ENCODE data around the gene CFAP58.

CFAP58 gene

DNA sequence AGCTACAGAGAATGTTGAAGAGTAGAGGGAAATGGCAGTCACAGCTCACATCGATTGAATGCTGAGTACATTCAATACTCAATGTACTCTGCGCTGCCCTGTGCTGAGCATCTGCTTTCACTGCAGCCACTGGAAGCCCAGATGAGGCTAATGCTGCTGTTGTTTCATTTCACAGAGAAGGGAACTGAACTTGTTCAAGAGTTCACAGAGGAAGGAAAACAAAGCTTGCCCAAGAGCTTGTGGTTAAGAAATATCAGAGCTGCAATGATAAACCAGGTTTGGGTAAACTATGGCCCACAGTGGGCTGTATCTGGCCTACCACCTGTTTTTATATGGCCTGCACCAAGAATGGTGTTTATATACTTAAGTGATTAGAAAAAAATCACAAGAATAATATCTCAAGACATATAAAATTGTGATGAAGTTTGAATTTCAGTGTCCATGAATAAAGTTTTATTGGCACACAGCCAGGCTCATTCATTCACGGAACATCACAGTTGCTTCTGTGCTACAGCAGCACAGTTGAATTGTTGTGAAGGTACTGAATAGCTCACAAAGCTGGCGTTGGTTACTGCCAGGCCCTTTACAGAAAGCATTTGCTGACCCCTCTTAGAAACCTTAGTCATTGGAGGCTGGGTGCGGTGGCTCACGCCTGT is 64.1 kb downstream of the CFAP58 start:
- DNase-seq (ENCODE audit: low read depth) = peak; percentile 11
- no peak overlapping the region for H3K4me3 ChIP-seq (ENCODE audit: low read length)
- TF ChIP-seq, protein P1, sequence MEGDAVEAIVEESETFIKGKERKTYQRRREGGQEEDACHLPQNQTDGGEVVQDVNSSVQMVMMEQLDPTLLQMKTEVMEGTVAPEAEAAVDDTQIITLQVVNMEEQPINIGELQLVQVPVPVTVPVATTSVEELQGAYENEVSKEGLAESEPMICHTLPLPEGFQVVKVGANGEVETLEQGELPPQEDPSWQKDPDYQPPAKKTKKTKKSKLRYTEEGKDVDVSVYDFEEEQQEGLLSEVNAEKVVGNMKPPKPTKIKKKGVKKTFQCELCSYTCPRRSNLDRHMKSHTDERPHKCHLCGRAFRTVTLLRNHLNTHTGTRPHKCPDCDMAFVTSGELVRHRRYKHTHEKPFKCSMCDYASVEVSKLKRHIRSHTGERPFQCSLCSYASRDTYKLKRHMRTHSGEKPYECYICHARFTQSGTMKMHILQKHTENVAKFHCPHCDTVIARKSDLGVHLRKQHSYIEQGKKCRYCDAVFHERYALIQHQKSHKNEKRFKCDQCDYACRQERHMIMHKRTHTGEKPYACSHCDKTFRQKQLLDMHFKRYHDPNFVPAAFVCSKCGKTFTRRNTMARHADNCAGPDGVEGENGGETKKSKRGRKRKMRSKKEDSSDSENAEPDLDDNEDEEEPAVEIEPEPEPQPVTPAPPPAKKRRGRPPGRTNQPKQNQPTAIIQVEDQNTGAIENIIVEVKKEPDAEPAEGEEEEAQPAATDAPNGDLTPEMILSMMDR (conservative IDR thresholded peaks at IDR 0.05; ENCODE audit: low read length) = no peak

DNA sequence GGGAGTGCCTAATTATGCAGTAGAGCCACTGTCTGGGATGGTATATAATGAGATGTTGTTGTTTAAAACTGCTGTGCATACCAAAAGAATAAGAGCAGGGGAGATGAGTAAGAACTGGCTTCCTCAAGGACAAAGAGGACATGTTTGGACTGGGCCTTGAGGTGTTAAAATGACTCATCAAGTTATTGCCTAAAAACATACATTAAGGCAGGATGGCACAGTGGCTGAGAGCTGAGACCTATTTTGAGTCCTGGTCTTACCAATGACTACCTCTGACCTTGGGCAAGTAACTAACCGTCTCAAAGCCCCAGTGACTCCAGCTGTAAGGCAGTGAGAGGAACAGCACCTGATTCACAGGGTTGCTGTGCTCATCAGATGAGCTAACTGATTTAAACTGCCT is 71.1 kb downstream of the CFAP58 start:
- TF ChIP-seq, protein P1 (conservative IDR thresholded peaks at IDR 0.05; ENCODE audit: low read length) = no peak
- H3K4me3 ChIP-seq (ENCODE audit: low read length) = no peak overlapping the region
- peak; percentile 6 for DNase-seq (ENCODE audit: low read depth)

DNA sequence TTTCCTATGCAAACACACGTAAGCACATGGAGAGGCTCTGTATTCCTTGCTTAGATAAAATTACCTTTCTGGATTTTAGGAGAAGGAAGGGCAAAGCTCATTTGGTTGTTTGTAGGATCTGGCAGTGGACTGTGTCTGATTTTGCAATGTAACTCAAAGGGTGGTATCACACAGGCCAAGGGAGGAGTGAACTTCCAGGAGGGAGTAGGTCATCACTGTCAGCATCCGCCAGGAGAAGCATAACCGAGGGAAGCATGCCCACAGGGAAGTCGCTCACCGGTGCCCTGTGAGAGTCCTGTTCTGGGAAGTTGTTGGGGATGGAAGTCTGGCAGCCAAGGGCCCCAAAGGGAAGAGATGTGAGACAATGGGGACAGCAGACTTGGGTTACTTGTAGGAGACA is 74.4 kb downstream of the CFAP58 start:
- TF ChIP-seq, protein P1 (conservative IDR thresholded peaks at IDR 0.05; ENCODE audit: low read length) = no peak
- DNase-seq (ENCODE audit: low read depth) = no peak
- H3K4me3 ChIP-seq (ENCODE audit: low read length) = no peak overlapping the region

DNA sequence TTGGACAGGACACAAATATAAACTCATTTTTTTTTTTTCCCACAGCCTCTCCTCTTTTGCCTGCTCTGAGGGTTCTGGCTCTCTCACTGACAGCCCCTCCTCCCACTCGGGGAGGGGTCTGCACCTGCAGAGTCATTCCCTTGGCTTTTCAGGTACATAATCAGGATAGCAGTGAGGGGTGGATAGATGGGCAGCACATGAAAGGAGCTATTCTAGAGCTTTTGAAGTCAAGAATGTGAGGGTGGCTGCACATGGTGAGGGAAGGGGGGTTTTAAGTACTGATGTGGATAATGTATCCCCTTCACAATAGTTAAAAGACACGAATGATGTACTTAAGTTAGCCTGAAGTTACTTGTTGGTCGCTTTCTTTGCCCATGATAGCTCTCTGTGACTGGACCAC is 76.2 kb downstream of the CFAP58 start:
- no peak overlapping the region for H3K4me3 ChIP-seq (ENCODE audit: low read length)
- no peak for DNase-seq (ENCODE audit: low read depth)
- TF ChIP-seq, protein P1 (conservative IDR thresholded peaks at IDR 0.05; ENCODE audit: low read length) = no peak

DNA sequence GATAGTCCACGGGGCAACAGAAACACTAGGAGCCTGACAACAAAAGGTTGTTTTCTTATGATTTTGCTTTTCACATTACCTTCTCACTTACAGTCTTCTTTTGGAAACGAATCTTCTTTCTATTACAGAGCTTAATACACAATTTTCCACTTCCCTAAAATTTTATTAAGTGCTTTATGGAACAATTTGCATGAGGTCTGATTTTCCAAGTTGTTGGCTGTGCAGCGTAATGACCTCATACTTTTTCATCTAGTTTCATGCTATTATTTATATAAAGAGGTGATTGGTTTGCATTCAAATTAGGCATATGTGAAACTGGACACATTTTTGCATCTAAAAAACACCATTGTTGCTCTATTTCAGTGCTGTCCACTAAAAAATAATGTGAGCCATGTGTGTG is 76.7 kb downstream of the CFAP58 start:
- no peak for DNase-seq (ENCODE audit: low read depth)
- H3K4me3 ChIP-seq (ENCODE audit: low read length) = no peak overlapping the region
- TF ChIP-seq, protein P1 (conservative IDR thresholded peaks at IDR 0.05; ENCODE audit: low read length) = no peak

DNA sequence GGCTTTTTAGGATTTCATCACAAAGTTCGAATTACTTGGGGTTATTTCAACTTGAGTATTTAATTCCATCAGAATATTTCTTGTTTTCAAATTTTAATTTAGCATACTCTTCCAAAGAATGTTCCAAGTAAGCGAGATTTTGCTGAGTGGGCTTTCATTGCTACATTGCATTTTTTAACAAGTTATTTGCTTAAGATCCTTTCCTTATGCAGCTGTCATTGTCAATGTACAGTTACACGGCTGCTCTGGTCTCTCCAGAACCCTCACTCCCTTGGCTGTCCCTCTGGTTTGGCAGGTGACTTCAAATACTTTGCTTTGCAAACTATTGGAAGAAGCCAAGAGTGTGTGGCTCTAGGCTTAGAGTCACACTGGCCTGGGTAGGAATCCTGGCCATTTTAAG is 80.0 kb downstream of the CFAP58 start:
- H3K4me3 ChIP-seq (ENCODE audit: low read length) = no peak overlapping the region
- TF ChIP-seq, protein P1 (conservative IDR thresholded peaks at IDR 0.05; ENCODE audit: low read length) = no peak
- no peak for DNase-seq (ENCODE audit: low read depth)

DNA sequence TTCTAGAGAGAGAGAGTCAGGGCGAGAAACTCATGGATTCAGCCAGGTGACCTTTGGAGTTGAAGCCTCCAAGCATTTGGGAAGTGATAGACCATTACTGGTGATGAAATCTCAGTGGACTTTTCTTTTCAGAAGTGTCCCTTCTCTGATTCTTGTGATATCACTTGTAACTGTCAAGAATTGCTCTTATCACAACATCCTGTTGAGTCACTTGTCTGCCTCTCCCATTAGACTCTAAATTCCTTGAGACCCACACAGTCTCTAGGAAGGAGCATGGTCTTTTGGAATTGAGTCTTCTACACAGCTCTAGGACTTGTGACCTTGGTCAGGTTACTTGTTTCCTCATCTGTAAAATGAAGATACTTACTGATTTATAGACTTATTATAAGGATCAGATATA is 81.0 kb downstream of the CFAP58 start:
- DNase-seq (ENCODE audit: low read depth) = no peak
- H3K4me3 ChIP-seq (ENCODE audit: low read length) = no peak overlapping the region
- TF ChIP-seq, protein P1 (conservative IDR thresholded peaks at IDR 0.05; ENCODE audit: low read length) = no peak
